ENCODE data around the gene EIF4A2. TPM values are rescaled to one million over a fixed set of nuclear protein-coding genes. Genes with fewer than 3 reads are reported as not detected.

Gene EIF4A2
- total RNA-seq (2021; ENCODE audit: unreplicated experiment), result 219 TPM
- 126 TPM for polyA plus RNA-seq (2012; ENCODE audit: insufficient read length)
- Bru-seq, nascent RNA, result percentile 100 among the genes with signal in this experiment
- BruChase-seq, experiment 1, labeled RNA remaining after a 2-hour chase, result percentile 100 among the genes with signal in this experiment
- BruChase-seq, experiment 2, labeled RNA remaining after a 6-hour chase, result percentile 99 among the genes with signal in this experiment
- long read RNA-seq, transcript EIF4A2-202 (12 exons, 1,977 nt), result minor isoform, 6 of 191 reads
- long read RNA-seq, transcript EIF4A2-205 (11 exons, 1,889 nt), result minor isoform, 10 of 191 reads
- long read RNA-seq, transcript EIF4A2-203 (10 exons, 1,751 nt), result minor isoform, 7 of 191 reads
- long read RNA-seq, transcript EIF4A2-201 (11 exons, 1,919 nt), result major isoform, 38 of 191 reads
- long read RNA-seq, partial matches to known transcripts, result 60 of 191 reads
- long read RNA-seq, other reads (novel, unspliced or antisense), result 64 of 191 reads

DNA sequence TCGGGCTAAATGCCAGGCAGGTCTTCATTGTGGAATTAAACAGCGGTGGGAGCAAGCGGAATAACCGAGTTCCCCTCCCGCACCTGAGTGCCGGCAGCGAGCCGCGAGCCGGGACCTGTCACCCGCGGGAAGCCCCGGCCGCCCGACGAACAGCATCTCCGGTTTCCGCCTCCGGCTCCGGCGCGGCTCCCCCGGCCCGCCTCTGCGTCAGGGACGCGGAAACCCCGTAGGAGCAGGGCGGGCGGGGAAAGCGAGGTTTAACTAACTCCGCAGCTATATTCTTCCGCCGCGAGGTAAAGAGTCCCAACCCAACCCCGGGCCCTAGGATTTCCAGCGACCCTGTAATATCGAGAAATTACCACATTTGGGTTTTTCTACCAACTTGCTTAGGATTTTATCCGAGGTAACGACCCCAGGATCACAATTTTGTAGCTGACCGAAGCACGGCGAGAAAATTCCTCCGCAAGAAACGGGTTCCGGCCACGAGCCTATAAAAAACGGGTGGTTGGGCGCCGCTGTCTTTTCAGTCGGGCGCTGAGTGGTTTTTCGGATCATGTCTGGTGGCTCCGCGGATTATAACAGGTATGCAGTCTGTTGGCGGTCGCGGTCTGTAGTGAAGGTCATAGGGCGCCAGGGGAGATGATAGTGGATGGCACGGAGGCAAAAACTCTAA is at the start of gene EIF4A2:
Gene EIF4A2 (plus strand): TSS at position 520 of the 673 bp plus-strand sequence. CDS start 34 bp downstream, at position 554.
- ChIA-PET CTCF (interaction anchor here (1.0 kb wide), 1 partner anchor 168 kb away, joined by 3 read pairs; no protein-coding TSS in a partner anchor), POLR2A (interaction anchor here (0.5 to 2.0 kb wide), 3 partner anchors 14 to 213 kb away, joined by 4 to 10 read pairs (median 8); partner anchors contain the start of gene DNAJB11)
- peak; percentile 100 for TF ChIP-seq POLR2AphosphoS5 (IDR thresholded peaks at IDR 0.05; ENCODE audit: low read depth, low read length)
- peak; percentile 29; the same call in 1 of the 2 replicates for TF ChIP-seq SIN3A (IDR thresholded peaks at IDR 0.05; ENCODE audit: borderline replicate concordance, insufficient read depth, low read depth, low read length)
- TF ChIP-seq, protein P1, sequence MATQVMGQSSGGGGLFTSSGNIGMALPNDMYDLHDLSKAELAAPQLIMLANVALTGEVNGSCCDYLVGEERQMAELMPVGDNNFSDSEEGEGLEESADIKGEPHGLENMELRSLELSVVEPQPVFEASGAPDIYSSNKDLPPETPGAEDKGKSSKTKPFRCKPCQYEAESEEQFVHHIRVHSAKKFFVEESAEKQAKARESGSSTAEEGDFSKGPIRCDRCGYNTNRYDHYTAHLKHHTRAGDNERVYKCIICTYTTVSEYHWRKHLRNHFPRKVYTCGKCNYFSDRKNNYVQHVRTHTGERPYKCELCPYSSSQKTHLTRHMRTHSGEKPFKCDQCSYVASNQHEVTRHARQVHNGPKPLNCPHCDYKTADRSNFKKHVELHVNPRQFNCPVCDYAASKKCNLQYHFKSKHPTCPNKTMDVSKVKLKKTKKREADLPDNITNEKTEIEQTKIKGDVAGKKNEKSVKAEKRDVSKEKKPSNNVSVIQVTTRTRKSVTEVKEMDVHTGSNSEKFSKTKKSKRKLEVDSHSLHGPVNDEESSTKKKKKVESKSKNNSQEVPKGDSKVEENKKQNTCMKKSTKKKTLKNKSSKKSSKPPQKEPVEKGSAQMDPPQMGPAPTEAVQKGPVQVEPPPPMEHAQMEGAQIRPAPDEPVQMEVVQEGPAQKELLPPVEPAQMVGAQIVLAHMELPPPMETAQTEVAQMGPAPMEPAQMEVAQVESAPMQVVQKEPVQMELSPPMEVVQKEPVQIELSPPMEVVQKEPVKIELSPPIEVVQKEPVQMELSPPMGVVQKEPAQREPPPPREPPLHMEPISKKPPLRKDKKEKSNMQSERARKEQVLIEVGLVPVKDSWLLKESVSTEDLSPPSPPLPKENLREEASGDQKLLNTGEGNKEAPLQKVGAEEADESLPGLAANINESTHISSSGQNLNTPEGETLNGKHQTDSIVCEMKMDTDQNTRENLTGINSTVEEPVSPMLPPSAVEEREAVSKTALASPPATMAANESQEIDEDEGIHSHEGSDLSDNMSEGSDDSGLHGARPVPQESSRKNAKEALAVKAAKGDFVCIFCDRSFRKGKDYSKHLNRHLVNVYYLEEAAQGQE (IDR thresholded peaks at IDR 0.05; ENCODE audit: insufficient read depth in 1 of 2, low read depth in 2 of 2, low read length in 1 of 2), result peak; percentile 35 to 65; a peak in 3 of 4 replicates
- TF ChIP-seq, protein P2, sequence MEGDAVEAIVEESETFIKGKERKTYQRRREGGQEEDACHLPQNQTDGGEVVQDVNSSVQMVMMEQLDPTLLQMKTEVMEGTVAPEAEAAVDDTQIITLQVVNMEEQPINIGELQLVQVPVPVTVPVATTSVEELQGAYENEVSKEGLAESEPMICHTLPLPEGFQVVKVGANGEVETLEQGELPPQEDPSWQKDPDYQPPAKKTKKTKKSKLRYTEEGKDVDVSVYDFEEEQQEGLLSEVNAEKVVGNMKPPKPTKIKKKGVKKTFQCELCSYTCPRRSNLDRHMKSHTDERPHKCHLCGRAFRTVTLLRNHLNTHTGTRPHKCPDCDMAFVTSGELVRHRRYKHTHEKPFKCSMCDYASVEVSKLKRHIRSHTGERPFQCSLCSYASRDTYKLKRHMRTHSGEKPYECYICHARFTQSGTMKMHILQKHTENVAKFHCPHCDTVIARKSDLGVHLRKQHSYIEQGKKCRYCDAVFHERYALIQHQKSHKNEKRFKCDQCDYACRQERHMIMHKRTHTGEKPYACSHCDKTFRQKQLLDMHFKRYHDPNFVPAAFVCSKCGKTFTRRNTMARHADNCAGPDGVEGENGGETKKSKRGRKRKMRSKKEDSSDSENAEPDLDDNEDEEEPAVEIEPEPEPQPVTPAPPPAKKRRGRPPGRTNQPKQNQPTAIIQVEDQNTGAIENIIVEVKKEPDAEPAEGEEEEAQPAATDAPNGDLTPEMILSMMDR (IDR thresholded peaks at IDR 0.05), result no peak
- TF ChIP-seq TCF7L2 (IDR thresholded peaks at IDR 0.05; ENCODE audit: low read depth, low read length), result no peak
- no TSS peak for BruUV-seq (replicated peaks)
- Histone ChIP-seq H3K27ac (ENCODE audit: low read length) (peak within 1 kb of the TSS; percentile 100), H3K4me3 (ENCODE audit: low read depth in 2 of 2, low read length in 2 of 2) (peak within 1 kb of the TSS; percentile 96 to 97), H3K27me3 (ENCODE audit: control insufficient read depth, insufficient read depth, low read length) (no peaks in the 10 kb centered on the region), H3K36me3 (ENCODE audit: control insufficient read depth, insufficient read depth, low read length) (peaks cover 45% of the 10 kb centered on the region), H3K4me1 (ENCODE audit: control insufficient read depth, insufficient read depth, low read length) (peaks cover 34% of the 10 kb centered on the region), H3K9me3 (ENCODE audit: control insufficient read depth, insufficient read depth, low read depth, low read length) (no peaks in the 10 kb centered on the region)
- peak; percentile 87 for ATAC-seq
- intact Hi-C loops (cut with micrococcal nuclease; ENCODE audit: unreplicated experiment) (no loop called here), in situ Hi-C loops (cut with HindIII; ENCODE audit: low pct_unique_long_range_greater_than_20kb, low sequenced_read_pairs) (no loop called here)
- no peak for DNase-seq (ENCODE audit: low read depth, low spot score)

DNA sequence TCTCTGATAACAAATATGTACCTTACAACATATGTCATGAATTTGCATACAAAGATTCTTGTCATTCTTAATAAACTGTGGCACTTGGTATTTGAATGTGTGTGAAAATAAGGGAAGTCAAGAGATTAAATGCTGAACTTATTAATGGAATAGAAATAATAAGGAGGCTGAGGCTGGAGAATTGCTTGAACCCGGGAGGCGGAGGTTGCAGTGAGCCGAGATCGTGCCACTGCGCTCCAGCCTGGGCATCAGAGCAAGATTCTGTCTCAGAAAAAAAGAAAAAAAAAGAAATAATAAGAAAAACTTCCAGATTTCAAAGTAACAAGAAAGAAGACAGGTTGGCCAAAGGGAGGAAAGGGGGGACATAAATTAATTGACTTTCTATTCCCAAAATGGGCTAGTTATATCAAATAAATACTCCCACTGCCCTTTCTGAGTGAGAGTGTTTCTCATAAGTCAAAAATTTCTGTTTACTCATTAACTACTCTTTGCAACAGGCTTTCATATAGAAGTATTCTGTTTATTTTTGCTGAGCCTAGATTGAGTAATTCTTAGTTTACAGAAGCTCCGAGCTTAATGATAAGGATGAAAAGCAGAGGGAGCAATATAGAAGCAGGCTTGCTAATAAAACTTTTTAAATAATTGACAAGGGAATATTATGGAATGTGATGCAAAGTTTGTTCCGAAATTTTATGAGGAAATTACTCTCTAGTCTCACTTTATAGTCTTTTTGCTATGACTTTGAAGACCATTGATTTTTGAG is 40.6 kb upstream of the EIF4A2 start:
- Histone ChIP-seq H3K4me3 (ENCODE audit: low read depth in 2 of 2, low read length in 2 of 2) (no peak overlapping the region), H3K9me3 (ENCODE audit: control insufficient read depth, insufficient read depth, low read depth, low read length) (no peaks in the 10 kb centered on the region), H3K27me3 (ENCODE audit: control insufficient read depth, insufficient read depth, low read length) (no peaks in the 10 kb centered on the region), H3K4me1 (ENCODE audit: control insufficient read depth, insufficient read depth, low read length) (no peaks in the 10 kb centered on the region), H3K27ac (ENCODE audit: low read length) (no peak overlapping the region), H3K36me3 (ENCODE audit: control insufficient read depth, insufficient read depth, low read length) (no peaks in the 10 kb centered on the region)
- intact Hi-C loops (cut with micrococcal nuclease; ENCODE audit: unreplicated experiment) (no loop called here), in situ Hi-C loops (cut with HindIII; ENCODE audit: low pct_unique_long_range_greater_than_20kb, low sequenced_read_pairs) (no loop called here)
- CTCF ChIA-PET, result no interaction called here
- TF ChIP-seq, protein P1 (IDR thresholded peaks at IDR 0.05; ENCODE audit: insufficient read depth in 1 of 2, low read depth in 2 of 2, low read length in 1 of 2), result no peak
- TF ChIP-seq, protein P2 (IDR thresholded peaks at IDR 0.05), result no peak
- TF ChIP-seq TCF7L2 (IDR thresholded peaks at IDR 0.05; ENCODE audit: low read depth, low read length) (no peak), POLR2AphosphoS5 (IDR thresholded peaks at IDR 0.05; ENCODE audit: low read depth, low read length) (no peak), SIN3A (IDR thresholded peaks at IDR 0.05; ENCODE audit: borderline replicate concordance, insufficient read depth, low read depth, low read length) (no peak)
- POLR2A ChIA-PET, result no interaction called here
- no TSS peak for BruUV-seq (replicated peaks)
- no peak for DNase-seq (ENCODE audit: low read depth, low spot score)
- no peak for ATAC-seq

Measured in Panc1 (cell line).